DOHH2 (cell line): Measurements from ENCODE around the gene AUTS2.

Experiments used
- H3F3A ChIP-seq: fragments of 200-600 bp; sonication (generic), shearing (Covaris generic); 2 replicates; pipeline ENCODE4 v1.6.0; 2016; ENCODE audit warnings: antibody characterized with exemption, mild to moderate bottlenecking; ENCODE audit not compliant: control insufficient read depth, insufficient read depth
- H3K27ac ChIP-seq: fragments of 200-600 bp; sonication (generic); 2 replicates; pipeline ENCODE4 v1.5.1; 2014; ENCODE audit warnings: low read depth, mild to moderate bottlenecking, low read length, moderate library complexity
- H3K27me3 ChIP-seq: fragments of 200-600 bp; sonication (generic); 2 replicates; pipeline ENCODE4 v1.6.1; 2014; ENCODE audit warnings: mild to moderate bottlenecking, low read length, mixed read lengths; ENCODE audit not compliant: control insufficient read depth
- H3K36me3 ChIP-seq: fragments of 200-600 bp; sonication (generic); 2 replicates; pipeline ENCODE4 v1.6.1; 2014; ENCODE audit warnings: mild to moderate bottlenecking, low read length, moderate library complexity, mixed read lengths; ENCODE audit not compliant: control insufficient read depth
- H3K4me1 ChIP-seq: fragments of 200-600 bp; sonication (generic); 2 replicates; pipeline ENCODE4 v1.6.1; 2014; ENCODE audit warnings: mild to moderate bottlenecking, low read length, mixed read lengths; ENCODE audit not compliant: control insufficient read depth
- H3K4me2 ChIP-seq: fragments of 200-600 bp; sonication (generic); 2 replicates; pipeline ENCODE4 v1.6.0; 2014; ENCODE audit warnings: mild to moderate bottlenecking, low read length, moderate library complexity
- H3K4me3 ChIP-seq: fragments of 200-600 bp; sonication (generic); 2 replicates; pipeline ENCODE4 v1.5.1; 2014; ENCODE audit warnings: mild to moderate bottlenecking, low read length, mixed read lengths
- H3K79me2 ChIP-seq: fragments of 200-600 bp; sonication (generic); 2 replicates; pipeline ENCODE4 v1.6.1; 2014; ENCODE audit warnings: mild to moderate bottlenecking, low read length, mixed read lengths; ENCODE audit not compliant: control insufficient read depth
- H3K9me2 ChIP-seq: fragments of 200-600 bp; sonication (generic); replicated peaks from 2 replicates; pipeline ENCODE4 v1.6.1; 2014; ENCODE audit warnings: mild to moderate bottlenecking, low read length, mixed read lengths; ENCODE audit not compliant: control insufficient read depth
- H3K9me3 ChIP-seq: fragments of 200-600 bp; sonication (generic); 2 replicates; pipeline ENCODE4 v1.6.1; 2014; ENCODE audit warnings: antibody characterized with exemption, low read length, mixed read lengths; ENCODE audit not compliant: control insufficient read depth, insufficient read depth
- H4K20me1 ChIP-seq: fragments of 200-600 bp; sonication (generic); 2 replicates; pipeline ENCODE4 v1.6.0; 2014; ENCODE audit warnings: low read depth, mild to moderate bottlenecking, antibody characterized with exemption, low read length, moderate library complexity; ENCODE audit not compliant: control insufficient read depth, insufficient read depth
- CTCF ChIP-seq: fragments of 200-600 bp; sonication (generic); IDR thresholded peaks from one replicate; pipeline ENCODE4 v1.5.1; 2014; ENCODE audit warnings: antibody characterized with exemption, mild to moderate bottlenecking, low read depth, low read length; ENCODE audit not compliant: poor library complexity, severe bottlenecking
- EZH2phosphoT487 ChIP-seq: fragments of 200-600 bp; sonication (generic); IDR thresholded peaks from 2 replicates; pipeline ENCODE4 v1.6.1; 2017; ENCODE audit warnings: borderline replicate concordance, mild to moderate bottlenecking, antibody characterized with exemption, low read length, moderate library complexity, mixed read lengths

Gene AUTS2

GRCh38 chr7:70325509-70326101, 727.3 kb downstream of the AUTS2 start:
- H3K9me3 ChIP-seq = no peaks in the 10 kb centered on the region
- no peaks in the 10 kb centered on the region for H3K36me3 ChIP-seq
- H3K27me3 ChIP-seq = no peaks in the 10 kb centered on the region
- no peaks in the 10 kb centered on the region for H3K4me1 ChIP-seq
- no peaks in the 10 kb centered on the region for H3K79me2 ChIP-seq
- H3K4me2 ChIP-seq = no peak overlapping the region
- H3K4me3 ChIP-seq = no peak overlapping the region
- no peaks in the 10 kb centered on the region for H4K20me1 ChIP-seq
- TF ChIP-seq CTCF (no peak), EZH2phosphoT487 (no peak)
- H3K9me2 ChIP-seq = no peaks in the 10 kb centered on the region
- no peak overlapping the region for H3K27ac ChIP-seq
- H3F3A ChIP-seq = no peaks in the 10 kb centered on the region

GRCh38 chr7:70334295-70334694, 736.0 kb downstream of the AUTS2 start:
- H3K36me3 ChIP-seq = no peaks in the 10 kb centered on the region
- H3F3A ChIP-seq = no peaks in the 10 kb centered on the region
- no peaks in the 10 kb centered on the region for H3K79me2 ChIP-seq
- H3K27ac ChIP-seq = no peak overlapping the region
- no peaks in the 10 kb centered on the region for H3K27me3 ChIP-seq
- TF ChIP-seq CTCF = no peak
- H3K9me2 ChIP-seq = no peaks in the 10 kb centered on the region
- H4K20me1 ChIP-seq = no peaks in the 10 kb centered on the region
- H3K4me2 ChIP-seq = no peak overlapping the region
- H3K4me1 ChIP-seq = no peaks in the 10 kb centered on the region
- no peaks in the 10 kb centered on the region for H3K9me3 ChIP-seq
- H3K4me3 ChIP-seq = no peak overlapping the region

- Histone ChIP-seq H3K9me2 (no peaks in the 10 kb centered on the region), H3K27me3 (no peaks in the 10 kb centered on the region), H3K27ac (no peak overlapping the region), H3K4me2 (no peak overlapping the region), H4K20me1 (no peaks in the 10 kb centered on the region), H3K36me3 (no peaks in the 10 kb centered on the region), H3K79me2 (no peaks in the 10 kb centered on the region), H3K4me3 (no peak overlapping the region), H3F3A (no peaks in the 10 kb centered on the region), H3K9me3 (no peaks in the 10 kb centered on the region), H3K4me1 (no peaks in the 10 kb centered on the region)
- TF ChIP-seq CTCF = no peak
- TF ChIP-seq EZH2phosphoT487 = no peak
Measured at GRCh38 chr7:70334871-70335270, 736.6 kb downstream of the AUTS2 start.

GRCh38 chr7:70336536-70336935, 738.3 kb downstream of the AUTS2 start:
- Histone ChIP-seq H3K79me2 (no peaks in the 10 kb centered on the region), H3K4me2 (no peak overlapping the region), H3K9me3 (no peaks in the 10 kb centered on the region), H3K27me3 (no peaks in the 10 kb centered on the region), H3F3A (no peaks in the 10 kb centered on the region), H3K4me3 (no peak overlapping the region), H3K36me3 (no peaks in the 10 kb centered on the region), H3K9me2 (no peaks in the 10 kb centered on the region), H3K27ac (no peak overlapping the region), H3K4me1 (no peaks in the 10 kb centered on the region), H4K20me1 (no peaks in the 10 kb centered on the region)
- TF ChIP-seq CTCF (no peak), EZH2phosphoT487 (no peak)
